Right atrium auricular region (tissue), 2 donors: ENCODE results near the gene FLT4. TPM values are rescaled to one million over a fixed set of nuclear protein-coding genes. Genes with fewer than 3 reads are reported as not detected.
A peak's percentile ranks its signal among the peaks of the same experiment; 100 is the strongest.

Experiments
- DNase-seq: peaks from one replicate; pipeline ENCODE4 v3.0.0-alpha.2; 2019; ENCODE audit warnings: low spot score
- H3K27ac ChIP-seq, 2 donors: fragments of 200-600 bp; sonication (generic); 1 replicate in 1 of 2; 2 replicates in 1 of 2; pipeline ENCODE4 v1.5.1; 2016 to 2019
- H3K27me3 ChIP-seq, 2 donors: fragments of 200-600 bp; sonication (generic); one replicate each; pipeline versions ENCODE4 v1.5.1 to v1.6.0; 2017 to 2019
- H3K36me3 ChIP-seq: fragments of 200-600 bp; sonication (generic); one replicate; pipeline ENCODE4 v1.5.1; 2016
- H3K4me1 ChIP-seq, 2 donors: fragments of 200-600 bp; sonication (generic); one replicate each; pipeline versions ENCODE4 v1.5.1 to v1.6.0; 2017 to 2019
- H3K4me3 ChIP-seq, 2 donors: fragments of 200-600 bp; sonication (generic); 1 replicate in 1 of 2; 2 replicates in 1 of 2; pipeline ENCODE4 v1.5.1; 2017 to 2019; ENCODE audit warnings: mild to moderate bottlenecking in 1 of 2, moderate library complexity in 1 of 2
- H3K9me3 ChIP-seq, 2 donors: fragments of 200-600 bp; sonication (generic); one replicate each; pipeline ENCODE4 v1.5.1; 2019
- CTCF ChIP-seq, 2 donors: fragments of 200-600 bp; sonication (generic); IDR thresholded peaks; one replicate each; pipeline ENCODE4 v1.5.1; 2019; ENCODE audit warnings: antibody characterized with exemption in 2 of 2
- total RNA-seq, 2 donors: library from RNA; depleted of rRNA; stranded (reverse); fragments of >200 nt; gene quantifications; one replicate each; pipeline ENCODE4 v1.1.0, GENCODE V29; 2016

The FLT4 gene
- total RNA-seq, 2 donors from 2014 or later, result 2.0 to 4.2 TPM

DNA sequence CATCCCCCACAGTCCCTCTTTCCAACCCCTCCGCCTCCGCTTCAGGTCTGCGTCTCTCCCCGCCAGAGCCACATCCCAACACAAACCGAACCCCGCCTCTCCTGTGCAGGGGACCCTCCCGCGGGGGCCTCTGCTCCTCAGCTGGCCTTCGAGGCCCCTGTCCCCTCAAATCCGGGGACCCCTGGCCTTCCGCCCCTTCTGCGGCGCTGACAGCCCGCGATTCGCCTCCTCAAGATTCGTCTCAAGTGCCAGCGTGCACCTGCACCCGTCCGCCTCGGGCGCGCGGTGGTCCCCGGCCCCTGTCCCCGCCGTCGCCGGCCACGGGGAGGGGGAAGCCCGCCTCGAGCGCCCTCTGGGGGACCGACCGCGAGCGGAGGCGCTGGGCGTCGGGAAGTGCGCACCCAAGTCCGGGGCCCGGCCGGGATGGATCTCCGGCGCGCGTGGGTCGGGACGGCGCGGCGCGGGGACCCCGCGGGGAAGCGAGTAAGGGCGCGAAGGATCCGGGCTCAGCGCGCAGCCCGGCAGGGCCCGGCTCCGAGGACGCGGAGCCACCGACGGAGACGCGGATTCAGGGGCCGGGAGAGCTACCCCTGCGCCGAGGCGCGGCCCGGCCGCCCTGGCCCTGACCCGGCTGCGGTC, 623 bp downstream of the FLT4 start:
- peak; percentile 16 to 45 for TF ChIP-seq CTCF (IDR thresholded peaks at IDR 0.05)
- DNase-seq, result no peak
- H3K4me1 ChIP-seq, result peaks cover 0 to 37% of the 10 kb centered on the region in 2 donors
- H3K27me3 ChIP-seq, result peaks cover 0 to 9% of the 10 kb centered on the region in 2 donors
- no peaks in the 10 kb centered on the region for H3K9me3 ChIP-seq
- H3K36me3 ChIP-seq, result no peaks in the 10 kb centered on the region
- H3K4me3 ChIP-seq, result peak overlapping the region; percentile 39 to 56
- H3K27ac ChIP-seq, result peak overlapping the region in 1 of 2 donors; percentile 26

DNA sequence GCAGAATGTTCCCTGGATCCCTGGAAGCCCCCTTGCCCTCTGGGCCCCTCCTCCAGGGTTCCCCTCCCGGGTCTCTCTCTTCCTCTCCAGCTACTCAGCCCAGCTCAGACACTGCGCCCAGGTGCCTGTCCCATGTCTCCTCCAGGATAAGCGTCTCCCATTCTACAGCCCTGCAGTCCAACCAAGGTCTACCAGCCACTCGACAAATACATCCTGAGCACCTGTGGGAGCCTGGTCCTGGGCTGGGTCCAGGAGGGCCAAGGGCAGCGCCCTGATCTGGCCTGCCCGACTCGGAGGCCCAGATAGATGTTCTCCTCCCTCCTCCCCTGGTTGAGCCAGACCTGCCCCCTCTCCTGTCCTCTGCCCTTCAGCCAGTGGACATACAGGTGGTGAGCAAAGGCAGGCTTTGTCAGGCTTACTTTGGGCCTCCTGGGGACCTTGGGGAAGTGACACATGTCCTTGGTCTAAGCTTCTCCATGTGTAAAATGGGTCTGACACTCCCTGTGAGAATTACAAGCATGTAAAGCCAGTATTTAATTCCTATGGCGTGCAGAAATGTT, 1.4 kb downstream of the FLT4 start:
- Histone ChIP-seq H3K27ac (no peak overlapping the region), H3K36me3 (no peaks in the 10 kb centered on the region), H3K9me3 (no peaks in the 10 kb centered on the region), H3K4me1 (peaks cover 0 to 37% of the 10 kb centered on the region in 2 donors), H3K27me3 (peaks cover 0 to 9% of the 10 kb centered on the region in 2 donors), H3K4me3 (peak overlapping the region in 1 of 2 donors; percentile 56)
- no peak for TF ChIP-seq CTCF (IDR thresholded peaks at IDR 0.05)
- no peak for DNase-seq

GRCh38 chr5:180647465-180647864, 1.9 kb downstream of the FLT4 start:
- Histone ChIP-seq H3K4me3 (no peak overlapping the region), H3K27ac (no peak overlapping the region), H3K9me3 (no peaks in the 10 kb centered on the region), H3K36me3 (no peaks in the 10 kb centered on the region), H3K27me3 (peaks cover 0 to 9% of the 10 kb centered on the region in 2 donors), H3K4me1 (peaks cover 0 to 37% of the 10 kb centered on the region in 2 donors)
- TF ChIP-seq CTCF (IDR thresholded peaks at IDR 0.05), result no peak
- DNase-seq, result no peak

- H3K36me3 ChIP-seq, result no peaks in the 10 kb centered on the region
- no peaks in the 10 kb centered on the region for H3K9me3 ChIP-seq
- no peak overlapping the region for H3K27ac ChIP-seq
- peaks cover 0 to 9% of the 10 kb centered on the region in 2 donors for H3K27me3 ChIP-seq
- peaks cover 0 to 37% of the 10 kb centered on the region in 2 donors for H3K4me1 ChIP-seq
- no peak for DNase-seq
- no peak overlapping the region for H3K4me3 ChIP-seq
- no peak for TF ChIP-seq CTCF (IDR thresholded peaks at IDR 0.05)
Observed at GRCh38 chr5:180646963-180647305, 2.5 kb downstream of the FLT4 start.

- TF ChIP-seq CTCF (IDR thresholded peaks at IDR 0.05), result no peak
- no peak for DNase-seq
- Histone ChIP-seq H3K4me3 (no peak overlapping the region), H3K27me3 (peaks cover 0 to 9% of the 10 kb centered on the region in 2 donors), H3K4me1 (peaks cover 0 to 37% of the 10 kb centered on the region in 2 donors), H3K36me3 (no peaks in the 10 kb centered on the region), H3K9me3 (no peaks in the 10 kb centered on the region), H3K27ac (no peak overlapping the region)
Observed at GRCh38 chr5:180646289-180646962, 3.0 kb downstream of the FLT4 start.
